AG09309 (cell line): ENCODE data around the gene TSPAN9.

ENCODE experiments used
- DNase-seq: peaks from one replicate; pipeline ENCODE4 v3.0.0-alpha.2; 2010; ENCODE audit warnings: low read depth
- H3K4me3 ChIP-seq: 2 replicates; pipeline ENCODE4 v1.5.1; 2011; ENCODE audit warnings: mild to moderate bottlenecking, low read depth, low read length, moderate library complexity; ENCODE audit not compliant: control insufficient read depth
- TF ChIP-seq, protein P1 (sequence below): IDR thresholded peaks from 2 replicates; pipeline ENCODE4 v1.5.1; 2011; ENCODE audit warnings: mild to moderate bottlenecking, low read depth, low read length, inconsistent platforms; ENCODE audit not compliant: insufficient read depth, control insufficient read depth; ENCODE audit errors: missing control alignments

The TSPAN9 gene

GRCh38 chr12:3238196-3238595 lies 161.0 kb downstream of the TSPAN9 start:
- no peak overlapping the region for H3K4me3 ChIP-seq
- DNase-seq: no peak
- TF ChIP-seq, protein P1, sequence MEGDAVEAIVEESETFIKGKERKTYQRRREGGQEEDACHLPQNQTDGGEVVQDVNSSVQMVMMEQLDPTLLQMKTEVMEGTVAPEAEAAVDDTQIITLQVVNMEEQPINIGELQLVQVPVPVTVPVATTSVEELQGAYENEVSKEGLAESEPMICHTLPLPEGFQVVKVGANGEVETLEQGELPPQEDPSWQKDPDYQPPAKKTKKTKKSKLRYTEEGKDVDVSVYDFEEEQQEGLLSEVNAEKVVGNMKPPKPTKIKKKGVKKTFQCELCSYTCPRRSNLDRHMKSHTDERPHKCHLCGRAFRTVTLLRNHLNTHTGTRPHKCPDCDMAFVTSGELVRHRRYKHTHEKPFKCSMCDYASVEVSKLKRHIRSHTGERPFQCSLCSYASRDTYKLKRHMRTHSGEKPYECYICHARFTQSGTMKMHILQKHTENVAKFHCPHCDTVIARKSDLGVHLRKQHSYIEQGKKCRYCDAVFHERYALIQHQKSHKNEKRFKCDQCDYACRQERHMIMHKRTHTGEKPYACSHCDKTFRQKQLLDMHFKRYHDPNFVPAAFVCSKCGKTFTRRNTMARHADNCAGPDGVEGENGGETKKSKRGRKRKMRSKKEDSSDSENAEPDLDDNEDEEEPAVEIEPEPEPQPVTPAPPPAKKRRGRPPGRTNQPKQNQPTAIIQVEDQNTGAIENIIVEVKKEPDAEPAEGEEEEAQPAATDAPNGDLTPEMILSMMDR: no peak

DNA sequence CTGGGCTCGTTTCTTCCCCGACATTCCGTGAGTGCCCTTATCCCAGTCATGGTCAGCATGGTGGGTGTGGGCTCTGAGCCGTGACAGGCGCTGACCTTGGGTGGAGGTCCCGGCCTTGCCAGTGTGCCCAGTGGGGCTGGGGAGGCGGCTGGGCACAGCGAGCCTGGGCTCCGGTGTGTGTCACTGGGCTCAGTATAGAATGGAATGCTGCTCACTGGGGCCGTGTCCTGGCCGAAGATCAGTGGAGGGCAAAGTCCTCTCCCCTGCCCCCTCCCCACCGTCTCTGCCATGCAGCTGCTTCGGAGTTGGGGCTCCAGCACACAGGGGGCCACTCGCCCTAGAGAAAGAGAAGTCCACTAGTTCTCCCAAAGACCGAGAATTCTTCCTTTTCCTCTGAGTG lies 164.4 kb downstream of the TSPAN9 start:
- TF ChIP-seq, protein P1: no peak
- no peak for DNase-seq
- no peak overlapping the region for H3K4me3 ChIP-seq

DNA sequence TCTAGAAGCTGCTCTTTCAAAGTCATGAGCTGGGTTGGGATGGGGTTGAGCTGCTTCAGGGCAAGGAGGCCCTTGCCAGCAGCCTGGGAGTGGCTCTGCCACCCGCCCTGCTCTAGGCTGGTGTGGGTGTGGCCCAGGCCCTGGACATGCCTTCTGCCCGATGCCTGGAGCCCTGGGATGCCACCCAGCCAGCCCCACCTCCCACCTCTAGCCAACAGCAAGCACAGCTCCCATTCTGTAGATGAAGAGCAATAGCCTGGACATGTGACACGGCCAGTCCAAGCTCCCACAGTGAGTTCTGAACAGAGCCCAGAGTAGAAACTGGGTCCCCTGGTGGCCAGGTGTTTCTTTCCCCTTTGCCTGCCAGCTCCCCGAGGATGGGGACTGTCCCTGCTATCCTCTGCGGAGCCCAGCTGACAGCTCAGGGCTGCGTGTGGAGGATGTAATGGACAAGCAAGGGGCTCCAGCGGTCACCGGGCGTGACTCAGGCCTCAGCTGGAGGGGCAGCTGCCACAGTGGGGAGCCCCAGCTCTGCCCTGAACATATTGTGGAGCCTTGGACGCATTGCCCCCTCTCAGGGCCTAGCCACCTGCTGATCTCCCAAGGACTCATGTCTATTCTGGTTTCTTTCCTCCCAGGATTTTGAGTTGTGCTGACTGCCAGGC lies 165.2 kb downstream of the TSPAN9 start:
- no peak for DNase-seq
- TF ChIP-seq, protein P1: no peak
- H3K4me3 ChIP-seq: no peak overlapping the region

GRCh38 chr12:3243376-3244084 lies 166.4 kb downstream of the TSPAN9 start:
- no peak overlapping the region for H3K4me3 ChIP-seq
- TF ChIP-seq, protein P1: no peak

GRCh38 chr12:3244219-3244750 lies 167.1 kb downstream of the TSPAN9 start:
- no peak overlapping the region for H3K4me3 ChIP-seq
- DNase-seq: no peak
- TF ChIP-seq, protein P1: no peak

More at GRCh38 chr12:3243376-3244084, 166.4 kb downstream of the TSPAN9 start:
- no peak for DNase-seq

GRCh38 chr12:3246253-3246652 lies 169.1 kb downstream of the TSPAN9 start:
- TF ChIP-seq, protein P1: no peak

More at GRCh38 chr12:3246253-3246652, 169.1 kb downstream of the TSPAN9 start:
- no peak for DNase-seq
- no peak overlapping the region for H3K4me3 ChIP-seq
